Measurements from ENCODE around the gene BCAS3.
"Not testable (repeated sequence)": the region's sequence is repeated elsewhere in the genome, so short reads cannot be mapped to it uniquely, and the experiment has no call there.

The BCAS3 gene

GRCh38 chr17:61357061-61357460, 679.4 kb downstream of the BCAS3 start:
- DNase-seq, result not testable (repeated sequence)

DNA sequence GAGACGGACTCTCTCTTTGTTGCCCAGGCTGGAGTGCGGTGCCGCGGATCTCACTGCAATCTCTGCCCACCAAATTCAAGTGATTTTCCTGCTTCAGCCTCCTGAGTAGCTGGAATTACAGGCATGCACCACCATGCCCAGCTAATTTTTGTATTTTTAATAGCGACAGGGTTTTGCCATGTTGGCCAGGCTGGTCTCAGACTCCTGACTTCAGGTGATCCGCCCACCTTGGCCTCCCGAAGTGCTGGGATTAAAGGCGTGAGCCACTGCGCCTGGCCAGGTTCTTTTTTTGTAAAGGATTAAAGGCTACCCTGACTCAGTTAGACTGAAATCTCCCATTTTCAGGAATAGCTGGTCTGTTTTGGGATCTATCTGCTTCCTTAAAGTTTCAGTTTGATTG, 681.9 kb downstream of the BCAS3 start:
- DNase-seq, result not testable (repeated sequence)

DNA sequence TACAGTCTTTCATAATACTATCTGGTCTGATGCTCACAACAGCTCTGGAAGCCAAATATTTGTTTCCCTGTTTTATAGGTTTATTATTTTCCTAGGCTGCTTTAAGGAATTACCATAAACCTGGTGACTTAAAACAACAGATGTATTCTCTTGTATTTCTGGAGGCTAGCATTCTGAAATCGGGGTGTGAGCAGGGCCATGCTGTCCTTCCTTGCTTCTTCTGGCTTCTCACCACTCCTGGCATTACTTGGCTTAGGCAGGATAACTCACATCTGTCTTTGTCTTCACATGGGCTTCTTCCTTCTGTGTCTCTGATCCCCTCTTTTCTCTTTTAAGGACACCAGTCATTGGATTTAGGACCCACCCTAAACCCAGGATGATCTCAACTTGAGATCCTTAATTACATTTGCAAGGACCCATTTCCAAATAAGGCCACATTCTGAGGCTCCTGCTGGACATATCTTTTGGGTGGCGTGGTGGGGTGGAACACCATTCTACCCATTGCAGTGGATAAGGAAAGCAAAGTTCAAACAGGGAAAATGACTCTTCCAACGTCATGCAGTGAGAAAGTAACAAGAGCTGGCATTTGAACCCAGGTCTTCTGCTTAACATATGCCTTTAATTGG, 682.8 kb downstream of the BCAS3 start:
- DNase-seq, result no peak

GRCh38 chr17:61361084-61361483, 683.4 kb downstream of the BCAS3 start:
- DNase-seq, result no peak

DNA sequence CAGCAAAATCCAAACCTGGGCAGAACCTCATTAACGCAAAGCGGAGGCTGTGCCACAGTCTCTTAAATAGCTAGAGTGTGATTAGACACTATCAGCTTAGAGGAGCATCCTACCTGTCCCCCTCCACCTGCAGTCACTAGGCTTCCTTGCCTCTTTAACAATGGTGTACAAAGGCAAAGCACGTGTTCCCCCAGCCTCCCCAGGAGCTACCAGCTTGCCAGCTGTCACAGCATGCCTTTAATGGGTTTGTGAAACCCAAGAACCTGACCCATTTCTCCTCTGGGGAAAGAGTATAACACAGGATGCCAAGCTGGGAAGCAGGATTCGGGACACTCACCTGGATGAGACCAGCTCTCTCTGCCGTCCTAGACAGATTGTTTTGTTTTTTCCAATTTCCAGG, 684.7 kb downstream of the BCAS3 start:
- DNase-seq, result no peak

DNA sequence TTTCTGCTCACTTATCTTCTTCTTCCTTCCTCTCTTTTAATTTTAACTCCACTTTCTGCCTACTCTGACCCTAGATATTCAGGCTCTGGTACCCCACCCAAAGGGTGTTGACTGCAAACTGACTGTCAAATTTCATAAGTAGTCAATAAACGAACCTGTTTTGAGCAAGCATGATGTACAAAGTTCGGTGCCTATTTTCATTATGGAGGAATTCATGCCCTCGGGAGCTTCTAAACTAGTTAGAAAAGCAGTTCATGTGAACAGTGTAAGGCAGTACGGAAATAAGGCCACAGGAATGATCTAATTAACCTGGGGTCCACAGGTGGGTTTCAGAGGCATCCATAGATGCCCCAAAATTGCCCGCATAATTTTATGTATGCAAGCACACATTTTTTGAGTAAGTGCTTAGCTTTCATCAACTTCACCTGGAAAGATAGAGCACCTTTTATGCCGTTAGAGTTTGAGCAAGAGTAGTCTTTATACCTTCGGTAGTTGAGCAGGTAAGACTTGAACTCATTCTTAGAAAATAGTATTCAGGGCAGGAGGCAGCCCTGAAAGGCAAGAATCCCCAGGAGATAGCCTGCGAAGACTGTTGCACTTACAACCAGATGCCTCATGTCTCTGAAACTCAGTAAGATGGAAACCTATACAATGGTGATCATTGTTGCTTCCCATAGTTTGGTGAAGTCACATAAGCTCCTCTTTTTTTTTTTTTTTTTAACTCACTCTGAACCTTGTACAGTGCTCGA, 685.4 kb downstream of the BCAS3 start:
- no peak for DNase-seq

DNA sequence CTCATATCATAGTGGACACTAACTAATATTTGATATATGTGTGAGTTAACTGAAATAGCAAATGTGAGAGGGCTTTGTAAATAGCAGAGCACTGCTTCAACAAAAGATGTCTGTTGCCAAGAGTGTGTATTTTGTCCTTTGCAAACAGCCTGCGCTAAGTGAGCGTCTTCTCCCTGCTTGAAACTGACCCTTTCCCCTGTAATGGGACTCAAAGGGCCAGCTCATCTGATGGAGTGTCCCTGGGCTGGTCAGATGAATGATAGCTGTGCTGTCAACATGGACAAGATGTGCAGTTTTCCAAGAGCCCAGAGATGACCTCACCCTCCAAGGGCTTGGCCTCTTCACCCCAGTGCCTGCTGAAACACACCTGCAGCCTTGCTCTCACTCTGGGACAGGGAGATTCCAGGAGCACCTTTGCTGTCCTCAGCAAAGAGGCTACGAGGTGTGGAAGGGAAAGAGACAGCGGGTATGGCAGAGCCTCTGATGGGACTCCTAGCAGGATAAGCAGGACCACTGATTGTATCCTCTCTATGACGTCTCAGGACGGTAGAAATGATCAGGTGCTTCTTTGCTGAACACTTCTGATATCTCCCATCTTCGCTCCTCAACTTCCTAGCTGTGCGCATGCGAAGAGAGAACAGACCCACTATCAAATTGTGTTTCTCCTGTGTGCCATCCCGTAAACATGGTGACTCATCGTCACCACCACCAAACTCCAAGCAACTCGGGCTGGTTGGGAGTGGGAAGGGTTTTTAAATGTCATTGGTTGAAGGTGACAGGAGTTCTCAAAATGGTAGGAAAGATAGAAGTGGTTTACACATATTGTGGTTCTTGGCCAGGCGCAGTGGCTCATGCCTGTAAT, 686.2 kb downstream of the BCAS3 start:
- no peak for DNase-seq

GRCh38 chr17:61364463-61364846, 686.8 kb downstream of the BCAS3 start:
- no peak for DNase-seq

DNA sequence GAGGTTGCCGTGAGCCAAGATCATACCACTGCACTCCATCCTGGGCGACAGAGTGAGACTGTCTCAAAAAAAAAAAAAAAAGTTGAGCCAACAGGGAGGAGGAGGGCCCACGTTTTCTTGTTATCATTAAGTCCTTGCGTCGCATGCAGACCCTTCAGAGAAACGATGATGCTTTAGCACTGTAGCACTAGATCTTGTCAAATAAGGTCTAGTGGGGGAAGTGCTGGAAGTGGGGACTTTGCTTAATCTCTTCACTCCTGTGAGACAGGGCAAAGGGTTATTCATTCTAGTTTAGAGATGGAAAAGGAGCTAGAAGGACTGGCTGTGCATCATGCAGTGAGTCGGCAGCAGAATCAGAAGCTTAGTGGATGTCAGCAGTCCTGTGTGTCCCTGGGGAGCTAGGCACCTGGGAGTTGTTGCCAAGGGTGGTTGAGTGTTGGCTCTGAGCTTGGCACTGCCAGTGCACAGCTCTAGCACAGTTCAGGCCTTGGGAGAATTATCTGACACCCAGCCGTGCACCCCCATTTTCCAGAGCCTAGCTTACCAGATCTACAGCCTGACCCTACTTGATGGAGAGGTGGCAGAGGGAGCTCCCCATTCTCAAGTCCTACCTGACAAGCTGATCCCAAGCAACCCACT, 688.5 kb downstream of the BCAS3 start:
- DNase-seq, result no peak

GRCh38 chr17:61366715-61367413, 689.2 kb downstream of the BCAS3 start:
- no peak for DNase-seq

DNA sequence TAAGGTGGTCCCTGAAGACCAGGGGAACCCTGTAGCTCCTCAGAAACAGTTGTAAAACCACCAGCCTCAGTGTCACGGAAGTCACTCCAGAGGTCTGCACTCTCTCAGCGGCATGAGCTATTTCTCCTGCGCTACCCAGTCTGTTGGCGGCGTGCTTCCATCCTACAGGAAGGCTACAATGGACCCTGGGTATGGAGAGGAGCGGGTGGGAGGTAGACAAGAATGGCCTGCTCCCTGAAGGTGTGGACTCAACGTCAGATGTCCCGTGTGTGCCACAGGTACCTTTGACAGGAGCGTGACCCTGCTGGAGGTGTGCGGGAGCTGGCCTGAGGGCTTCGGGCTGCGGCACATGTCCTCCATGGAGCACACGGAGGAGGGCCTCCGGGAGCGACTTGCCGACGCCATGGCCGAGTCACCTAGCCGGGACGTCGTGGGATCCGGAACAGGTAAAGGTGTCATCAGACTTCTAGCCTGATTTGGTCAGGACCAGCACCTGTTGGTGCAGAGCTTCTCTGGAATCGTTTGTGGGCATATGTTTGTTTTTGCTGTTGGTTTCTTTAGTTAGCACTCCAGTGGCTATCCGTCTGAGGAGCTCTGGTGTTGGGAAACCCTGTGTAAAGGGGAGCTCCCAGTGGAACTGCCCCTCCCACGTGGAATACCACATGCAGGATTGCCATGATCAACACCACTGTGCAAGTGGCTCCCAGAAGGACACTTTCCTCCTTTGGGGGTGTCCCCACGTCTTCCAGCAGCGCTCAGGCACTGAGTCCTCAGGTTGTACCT, 690.6 kb downstream of the BCAS3 start:
- no peak for DNase-seq

GRCh38 chr17:61368832-61369450, 691.3 kb downstream of the BCAS3 start:
- DNase-seq, result no peak

GRCh38 chr17:61369751-61370150, 692.1 kb downstream of the BCAS3 start:
- DNase-seq, result no peak

- DNase-seq, result no peak
Measured at GRCh38 chr17:61371179-61371578, 693.5 kb downstream of the BCAS3 start.

GRCh38 chr17:61371606-61372005, 694.0 kb downstream of the BCAS3 start:
- no peak for DNase-seq

- no peak for DNase-seq
Measured at GRCh38 chr17:61372436-61372835, 694.8 kb downstream of the BCAS3 start.

GRCh38 chr17:61376931-61377838, 699.5 kb downstream of the BCAS3 start:
- DNase-seq, result no peak

- DNase-seq, result no peak
Measured at GRCh38 chr17:61378658-61379456, 701.2 kb downstream of the BCAS3 start.
